Liver (tissue), 9 donors: ENCODE measurements around the gene MEGF10. TPM values are rescaled to one million over a fixed set of nuclear protein-coding genes. Genes with fewer than 3 reads are reported as not detected.

Experiments used
- DNase-seq: peaks from one replicate; pipeline ENCODE4 v3.0.0-alpha.2; 2017; ENCODE audit warnings: low spot score
- H3K27ac ChIP-seq, 2 donors: one replicate each; pipeline ENCODE4 v1.7.0; 2013; ENCODE audit warnings: inconsistent platforms in 2 of 2, low read length in 2 of 2, control low read depth in 1 of 2, low read depth in 1 of 2, mild to moderate bottlenecking in 1 of 2
- H3K27me3 ChIP-seq, 4 donors: one replicate each; pipeline versions ENCODE4 v1.6.1 to v1.7.0; 2013; ENCODE audit warnings: low read length in 3 of 4, inconsistent platforms in 1 of 4, mild to moderate bottlenecking in 1 of 4, moderate library complexity in 1 of 4; ENCODE audit not compliant: control insufficient read depth in 4 of 4, insufficient read depth in 4 of 4
- H3K36me3 ChIP-seq, 4 donors: one replicate each; pipeline versions ENCODE4 v1.6.1 to v1.7.0; 2013; ENCODE audit warnings: low read length in 3 of 4, mild to moderate bottlenecking in 3 of 4, low read depth in 1 of 4, moderate library complexity in 1 of 4; ENCODE audit not compliant: control insufficient read depth in 4 of 4, insufficient read depth in 3 of 4
- H3K4me1 ChIP-seq, 4 donors: one replicate each; pipeline versions ENCODE4 v1.6.1 to v1.7.0; 2013; ENCODE audit warnings: low read length in 3 of 4, mild to moderate bottlenecking in 3 of 4, moderate library complexity in 1 of 4; ENCODE audit not compliant: control insufficient read depth in 4 of 4, insufficient read depth in 4 of 4
- H3K4me3 ChIP-seq, 3 donors: one replicate each; pipeline versions ENCODE4 v1.6.1 to v1.7.0; 2013; ENCODE audit warnings: low read length in 3 of 3, control low read depth in 1 of 3, low read depth in 1 of 3, mild to moderate bottlenecking in 1 of 3
- H3K9ac ChIP-seq, 2 donors: one replicate each; pipeline ENCODE4 v1.7.0; 2013; ENCODE audit warnings: low read length in 2 of 2, mild to moderate bottlenecking in 2 of 2, moderate library complexity in 2 of 2, control low read depth in 1 of 2, low read depth in 1 of 2
- H3K9me3 ChIP-seq, 4 donors: one replicate each; pipeline versions ENCODE4 v1.6.1 to v1.7.0; 2013; ENCODE audit warnings: low read length in 3 of 4; ENCODE audit not compliant: control insufficient read depth in 4 of 4
- ATF3 ChIP-seq: IDR thresholded peaks from 2 replicates; pipeline ENCODE4 v1.6.1; 2016; ENCODE audit warnings: antibody characterized with exemption
- CTCF ChIP-seq: fragments of 150-350 bp; IDR thresholded peaks from 2 replicates; pipeline ENCODE4 v1.5.1; 2017; ENCODE audit warnings: improper control_type of control experiment, low read depth, low read length; ENCODE audit not compliant: missing input control
- EGR1 ChIP-seq, 2 donors: IDR thresholded peaks; 2 replicates each; pipeline ENCODE4 v1.6.1; 2016 to 2018; ENCODE audit warnings: antibody characterized with exemption in 2 of 2, low read depth in 2 of 2
- HNF4A ChIP-seq, 2 donors: conservative IDR thresholded peaks; 2 replicates each; pipeline ENCODE4 v1.6.1; 2016; ENCODE audit warnings: antibody characterized with exemption in 2 of 2, mild to moderate bottlenecking in 2 of 2
- HNF4G ChIP-seq: IDR thresholded peaks from 2 replicates; pipeline ENCODE4 v1.6.1; 2016; ENCODE audit warnings: antibody characterized with exemption
- JUND ChIP-seq, 2 donors: IDR thresholded peaks; 2 replicates each; pipeline ENCODE4 v1.6.1; 2016; ENCODE audit warnings: antibody characterized with exemption in 2 of 2
- RAD21 ChIP-seq, 2 donors: IDR thresholded peaks; 2 replicates each; pipeline ENCODE4 v1.6.1; 2016; ENCODE audit warnings: antibody characterized with exemption in 2 of 2, mild to moderate bottlenecking in 2 of 2
- RXRA ChIP-seq, 2 donors: IDR thresholded peaks; 2 replicates each; pipeline ENCODE4 v1.6.1; 2017 to 2018; ENCODE audit warnings: antibody characterized with exemption in 2 of 2, mild to moderate bottlenecking in 1 of 2
- SP1 ChIP-seq: IDR thresholded peaks from 2 replicates; pipeline ENCODE4 v1.6.1; 2018; ENCODE audit warnings: antibody characterized with exemption, mild to moderate bottlenecking
- TAF1 ChIP-seq: conservative IDR thresholded peaks from 2 replicates; pipeline ENCODE4 v1.6.1; 2016; ENCODE audit warnings: antibody characterized with exemption, mild to moderate bottlenecking
- YY1 ChIP-seq: IDR thresholded peaks from 2 replicates; pipeline ENCODE4 v1.6.1; 2016; ENCODE audit warnings: antibody characterized with exemption, mild to moderate bottlenecking
- WGBS: extraction: QIAGEN DNeasy Blood & Tissue Kit; methylation state at CpG from one replicate; pipeline ENCODE4 v1.1.7; 2013; 5-methylcytosine and 5-hydroxymethylcytosine counted together
- polyA plus RNA-seq, 2 donors: library from polyadenylated mRNA; stranded (reverse) in 1 of 2; unstranded in 1 of 2; fragments of 200-250 nt in 1 of 2; fragments of >200 nt in 1 of 2; fragmentation: Nextera tagmentation in 1 of 2; extraction: Ambion mirVana in 1 of 2; gene quantifications; one replicate each; pipeline versions ENCODE4 v1.2.1 to v1.2.3, GENCODE V29; 2013 to 2015
- total RNA-seq, 2 donors: library from RNA; depleted of rRNA; stranded (reverse); fragments of >200 nt; gene quantifications; one replicate each; pipeline ENCODE4 v1.2.3, GENCODE V29; 2014
- TF ChIP-seq, protein P1 (sequence below): IDR thresholded peaks from 2 replicates; pipeline ENCODE4 v1.6.1; 2016; ENCODE audit warnings: antibody characterized with exemption
- TF ChIP-seq, protein P2 (sequence below): IDR thresholded peaks from 2 replicates; pipeline ENCODE4 v1.6.1; 2016; ENCODE audit warnings: antibody characterized with exemption, mild to moderate bottlenecking
- donor health status: healthy.
- donor health status: healthy.
- donor health status: healthy.
- donor health status: healthy.
- donor health status: healthy.

The MEGF10 gene
- total and polyA plus RNA-seq, 4 donors = 0.05 to 1.0 (median 0.33) TPM; not detected in 1

DNA sequence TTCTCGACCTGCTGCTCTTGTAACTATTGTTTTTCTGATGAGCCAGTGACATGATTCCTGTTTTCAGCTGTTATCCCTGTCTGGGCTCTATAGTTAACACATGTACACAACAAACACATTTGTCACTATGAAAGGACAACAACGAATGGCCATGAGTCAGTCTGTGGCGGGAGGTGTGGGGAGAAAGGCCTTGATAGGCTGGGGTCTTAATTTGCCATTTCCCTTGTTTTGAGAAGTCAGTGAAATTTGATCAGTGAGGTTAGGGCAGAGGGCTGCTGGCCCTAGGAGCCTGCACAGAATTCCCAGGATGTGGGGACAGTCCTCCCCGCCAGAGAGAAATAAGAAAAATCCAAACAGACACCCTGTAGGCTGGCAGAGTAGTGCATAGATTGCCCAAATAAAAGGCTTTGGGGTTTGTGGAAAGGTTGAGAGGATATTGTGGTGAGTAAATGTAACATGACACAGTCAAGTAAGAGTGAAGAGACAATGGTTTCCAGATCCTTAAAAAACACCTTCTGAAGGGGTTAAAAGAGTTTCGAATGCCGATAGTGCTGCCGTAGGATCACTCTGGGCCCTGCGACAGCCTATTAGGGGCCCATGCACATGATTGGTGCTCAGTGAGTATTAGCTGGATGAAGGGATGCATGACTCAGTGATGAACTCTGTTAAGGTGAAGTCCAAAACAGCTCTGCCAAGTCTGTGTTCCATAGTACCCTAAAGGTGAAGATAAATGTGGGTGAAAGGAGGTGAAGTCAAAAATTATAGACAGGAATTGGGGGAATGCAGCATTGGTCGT lies 115.9 kb downstream of the MEGF10 start:
- Histone ChIP-seq H3K27ac (no peak overlapping the region), H3K4me3 (no peak overlapping the region), H3K9me3 (no peaks in the 10 kb centered on the region), H3K36me3 (no peaks in the 10 kb centered on the region), H3K9ac (no peak overlapping the region), H3K4me1 (peaks cover 0 to 13% (median 3%) of the 10 kb centered on the region in 4 donors), H3K27me3 (no peaks in the 10 kb centered on the region)
- TF ChIP-seq JUND (IDR thresholded peaks at IDR 0.05) (no peak), RXRA (IDR thresholded peaks at IDR 0.05) (no peak), EGR1 (IDR thresholded peaks at IDR 0.05; ENCODE audit: low read depth in 2 of 2) (no peak), YY1 (no peak), ATF3 (no peak), HNF4G (no peak)
- TF ChIP-seq, protein P1, sequence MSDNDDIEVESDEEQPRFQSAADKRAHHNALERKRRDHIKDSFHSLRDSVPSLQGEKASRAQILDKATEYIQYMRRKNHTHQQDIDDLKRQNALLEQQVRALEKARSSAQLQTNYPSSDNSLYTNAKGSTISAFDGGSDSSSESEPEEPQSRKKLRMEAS = no peak
- TF ChIP-seq, protein P2, sequence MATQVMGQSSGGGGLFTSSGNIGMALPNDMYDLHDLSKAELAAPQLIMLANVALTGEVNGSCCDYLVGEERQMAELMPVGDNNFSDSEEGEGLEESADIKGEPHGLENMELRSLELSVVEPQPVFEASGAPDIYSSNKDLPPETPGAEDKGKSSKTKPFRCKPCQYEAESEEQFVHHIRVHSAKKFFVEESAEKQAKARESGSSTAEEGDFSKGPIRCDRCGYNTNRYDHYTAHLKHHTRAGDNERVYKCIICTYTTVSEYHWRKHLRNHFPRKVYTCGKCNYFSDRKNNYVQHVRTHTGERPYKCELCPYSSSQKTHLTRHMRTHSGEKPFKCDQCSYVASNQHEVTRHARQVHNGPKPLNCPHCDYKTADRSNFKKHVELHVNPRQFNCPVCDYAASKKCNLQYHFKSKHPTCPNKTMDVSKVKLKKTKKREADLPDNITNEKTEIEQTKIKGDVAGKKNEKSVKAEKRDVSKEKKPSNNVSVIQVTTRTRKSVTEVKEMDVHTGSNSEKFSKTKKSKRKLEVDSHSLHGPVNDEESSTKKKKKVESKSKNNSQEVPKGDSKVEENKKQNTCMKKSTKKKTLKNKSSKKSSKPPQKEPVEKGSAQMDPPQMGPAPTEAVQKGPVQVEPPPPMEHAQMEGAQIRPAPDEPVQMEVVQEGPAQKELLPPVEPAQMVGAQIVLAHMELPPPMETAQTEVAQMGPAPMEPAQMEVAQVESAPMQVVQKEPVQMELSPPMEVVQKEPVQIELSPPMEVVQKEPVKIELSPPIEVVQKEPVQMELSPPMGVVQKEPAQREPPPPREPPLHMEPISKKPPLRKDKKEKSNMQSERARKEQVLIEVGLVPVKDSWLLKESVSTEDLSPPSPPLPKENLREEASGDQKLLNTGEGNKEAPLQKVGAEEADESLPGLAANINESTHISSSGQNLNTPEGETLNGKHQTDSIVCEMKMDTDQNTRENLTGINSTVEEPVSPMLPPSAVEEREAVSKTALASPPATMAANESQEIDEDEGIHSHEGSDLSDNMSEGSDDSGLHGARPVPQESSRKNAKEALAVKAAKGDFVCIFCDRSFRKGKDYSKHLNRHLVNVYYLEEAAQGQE = no peak
- 79% methylated on average over 9 of the region's 9 CpGs for WGBS
- no peak for DNase-seq

DNA sequence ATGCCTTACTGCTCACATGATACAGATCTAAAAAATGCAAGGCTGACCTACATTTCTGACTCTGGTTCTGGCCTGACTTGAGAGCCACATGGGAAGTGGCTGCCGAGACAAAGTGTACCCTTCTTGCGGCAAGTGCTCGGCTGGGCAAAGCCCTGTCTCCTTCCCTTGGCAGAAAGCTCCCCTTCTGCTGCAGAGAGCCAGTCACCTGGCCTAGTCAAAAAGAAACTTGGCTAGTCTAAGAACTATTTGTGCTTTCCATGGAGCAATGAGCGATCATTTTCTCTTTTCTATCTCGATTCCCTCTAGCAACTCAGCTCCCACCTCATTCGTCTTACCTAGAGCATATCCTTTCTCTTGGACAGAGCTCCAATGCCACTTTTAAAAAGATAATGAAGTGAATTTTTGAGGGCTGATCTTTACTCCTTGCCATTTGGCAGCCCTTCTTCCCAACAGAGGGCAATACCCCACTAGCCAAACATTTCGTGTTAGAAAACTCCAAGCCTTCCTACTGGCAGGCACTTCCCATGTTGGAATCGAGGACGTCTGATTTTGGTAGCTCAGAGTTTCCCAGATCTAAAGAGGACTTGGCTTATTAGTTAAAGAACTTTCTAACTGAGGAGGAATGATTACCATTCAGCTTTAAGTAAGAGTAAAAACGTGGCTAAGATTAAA lies 118.8 kb downstream of the MEGF10 start:
- TF ChIP-seq, protein P2 = no peak
- TF ChIP-seq YY1 (peak; percentile 79), ATF3 (no peak), HNF4A (conservative IDR thresholded peaks at IDR 0.05) (peak; percentile 19 to 41), RXRA (IDR thresholded peaks at IDR 0.05) (peak; percentile 31 to 39), RAD21 (IDR thresholded peaks at IDR 0.05) (peak; percentile 26 to 50), TAF1 (peak; percentile 20), CTCF (no peak), SP1 (peak; percentile 29)
- H3K9me3 ChIP-seq = no peaks in the 10 kb centered on the region
- no peak for DNase-seq
- peak overlapping the region; percentile 6 to 17 for H3K9ac ChIP-seq
- no peaks in the 10 kb centered on the region for H3K36me3 ChIP-seq
- H3K27me3 ChIP-seq = no peaks in the 10 kb centered on the region
- H3K27ac ChIP-seq = peak overlapping the region; percentile 81 to 89
- WGBS = 33% methylated on average over 10 of the region's 10 CpGs
- H3K4me3 ChIP-seq = peak overlapping the region; percentile 7 to 67 (median 15)
- H3K4me1 ChIP-seq = peaks cover 0 to 13% (median 3%) of the 10 kb centered on the region in 4 donors
